Measurements from ENCODE around the gene HELB. TPM values are rescaled to one million over a fixed set of nuclear protein-coding genes. Genes with fewer than 3 reads are reported as not detected.

The HELB gene
- total and polyA plus RNA-seq, 2 of the 8 experiments (the other 6 are each of a cell fraction or from before 2014, with no cell fraction given): 1.8 to 7.6 TPM

GRCh38 chr12:66302827-66303169, 505 bp downstream of the HELB start:
- no peak for FAIRE-seq
- peaks cover 1% of the 10 kb centered on the region; the same call in 1 of the 2 replicates for H3K23me2 ChIP-seq (ENCODE audit: low read depth, low read length)
- no peak overlapping the region for H3K4ac ChIP-seq (replicated peaks; ENCODE audit: insufficient read length, low read depth, low read length)
- H3K9me3 ChIP-seq (ENCODE audit: insufficient read depth in 2 of 2, low read depth in 1 of 2, low read length in 1 of 2): no peaks in the 10 kb centered on the region
- peak overlapping the region; percentile 73 to 95 (median 88) for H3K9ac ChIP-seq (replicated peaks in 1 of 4; ENCODE audit: extremely low read depth in 1 of 4, low read depth in 3 of 4, low read length in 3 of 4)
- peaks cover 0 to 15% (median 2%) of the 10 kb centered on the region in 4 experiments; a peak in 3 of 8 replicates for H3K36me3 ChIP-seq (ENCODE audit: control insufficient read depth in 2 of 4, insufficient read depth in 4 of 4, low read length in 3 of 4)
- no peak overlapping the region for H3K18ac ChIP-seq (ENCODE audit: extremely low read depth, low read length)
- H3K4me2 ChIP-seq (ENCODE audit: insufficient read depth in 1 of 2, low read depth in 2 of 2, low read length in 2 of 2): peak overlapping the region; percentile 69 to 89
- no peak overlapping the region for H2AK5ac ChIP-seq (ENCODE audit: low read depth, low read length)
- H2BK12ac ChIP-seq (ENCODE audit: low read depth, low read length): peak overlapping the region; percentile 99; the same call in 1 of the 2 replicates
- H3K14ac ChIP-seq (ENCODE audit: insufficient read length): no peak overlapping the region
- H3K27me3 ChIP-seq (replicated peaks in 1 of 4; ENCODE audit: control insufficient read depth in 3 of 4, extremely low read depth in 1 of 4, insufficient read depth in 3 of 4, low read length in 3 of 4): no peaks in the 10 kb centered on the region
- H4K5ac ChIP-seq (ENCODE audit: insufficient read length, low read depth, low read length): no peak overlapping the region
- H3K23ac ChIP-seq (ENCODE audit: insufficient read length): no peak overlapping the region
- POLR2A ChIA-PET (ENCODE audit: partially characterized antibody): interaction anchor here (0.6 to 1.8 kb wide), 7 partner anchors 9 to 966 kb away, joined by 3 to 5 read pairs (median 4); partner anchors contain the start of gene TMBIM4
- 25% methylated on average over 3 of the region's 6 CpGs; no CpG with 5 or more reads in 1 of the 2 experiments for WGBS, 2 experiments (ENCODE audit: extremely low coverage in 1 of 2, insufficient coverage in 1 of 2, insufficient read length in 1 of 2, insufficient replicate concordance in 2 of 2, low coverage in 1 of 2, low lambda C conversion rate in 2 of 2, missing lambda C conversion rate in 1 of 2)
- H3K4me1 ChIP-seq (replicated peaks in 1 of 4; ENCODE audit: control insufficient read depth in 3 of 4, insufficient read depth in 4 of 4, low read length in 3 of 4): peaks cover 0 to 9% (median 0%) of the 10 kb centered on the region in 4 experiments; a peak in 3 of 7 replicates
- no peak overlapping the region for H2BK15ac ChIP-seq (ENCODE audit: low read length)
- no peak for DNase-seq (ENCODE audit: low read depth in 1 of 2, low spot score in 2 of 2)
- TF ChIP-seq RXRA (IDR thresholded peaks at IDR 0.05; ENCODE audit: insufficient read depth, low read depth, low read length) (no peak), CBX5 (IDR thresholded peaks at IDR 0.05; ENCODE audit: low read depth, low read length) (no peak), SUZ12 (IDR thresholded peaks at IDR 0.05; ENCODE audit: low read length) (no peak), BRCA1 (IDR thresholded peaks at IDR 0.05; ENCODE audit: low read depth, low read length) (no peak), RFX5 (IDR thresholded peaks at IDR 0.05; ENCODE audit: borderline replicate concordance, low read depth, low read length) (no peak), JUND (IDR thresholded peaks at IDR 0.05; ENCODE audit: low read length) (no peak), USF2 (IDR thresholded peaks at IDR 0.05; ENCODE audit: low read length) (no peak), ATF3 (IDR thresholded peaks at IDR 0.05; ENCODE audit: insufficient read depth, low read depth, low read length) (no peak), EZH2 (IDR thresholded peaks at IDR 0.05; ENCODE audit: low read depth, low read length, severe bottlenecking) (no peak), KDM5A (IDR thresholded peaks at IDR 0.05; ENCODE audit: low read length) (no peak), CEBPB (IDR thresholded peaks at IDR 0.05; ENCODE audit: low read depth, low read length) (no peak), KDM4A (IDR thresholded peaks at IDR 0.05; ENCODE audit: low read depth, low read length, severe bottlenecking) (no peak)
- peak overlapping the region; percentile 81 for H3K27ac ChIP-seq (ENCODE audit: low read depth, low read length)
- H2BK5ac ChIP-seq (ENCODE audit: low read depth, low read length): peak overlapping the region; percentile 98
- H3K4me3 ChIP-seq (ENCODE audit: extremely low read depth in 1 of 4, insufficient read depth in 2 of 4, low read depth in 3 of 4, low read length in 4 of 4): peak overlapping the region; percentile 80 to 96 (median 94)
- peak overlapping the region; percentile 99 for H4K91ac ChIP-seq (replicated peaks; ENCODE audit: insufficient read length, low read length)
- H3K79me1 ChIP-seq (ENCODE audit: low read depth, low read length): no peaks in the 10 kb centered on the region
- H2AFZ ChIP-seq (ENCODE audit: low read length): peak overlapping the region; percentile 100
- no peaks in the 10 kb centered on the region for H4K20me1 ChIP-seq (replicated peaks in 1 of 2; ENCODE audit: control insufficient read depth in 1 of 2, insufficient read depth in 2 of 2, low read length in 2 of 2)
- CTCF ChIA-PET (ENCODE audit: partially characterized antibody): interaction anchor here (0.6 to 1.9 kb wide), 7 partner anchors 24 to 1245 kb away, joined by 3 to 8 read pairs (median 3); no protein-coding TSS in a partner anchor
- H3K56ac ChIP-seq (replicated peaks; ENCODE audit: insufficient read length, low read depth, low read length): no peak overlapping the region
- H2BK20ac ChIP-seq (ENCODE audit: low read length): no peak overlapping the region
- peak overlapping the region; percentile 99 for H4K8ac ChIP-seq (ENCODE audit: extremely low read depth, insufficient read depth, low read length)
- peaks cover 0 to 3% of the 10 kb centered on the region in 2 experiments; a peak in 1 of 4 replicates for H3K79me2 ChIP-seq (ENCODE audit: control insufficient read depth in 1 of 2, insufficient read depth in 2 of 2, low read length in 2 of 2)
- H2BK120ac ChIP-seq (replicated peaks; ENCODE audit: low read depth, low read length): no peak overlapping the region
